Vagina (tissue), 2 donors: ENCODE results near the gene REN. TPM values are rescaled to one million over a fixed set of nuclear protein-coding genes. Genes with fewer than 3 reads are reported as not detected.

Experiments
- DNase-seq, 2 donors: peaks; one replicate each; pipeline ENCODE4 v3.0.0-alpha.2; 2017; ENCODE audit errors: extremely low spot score in 2 of 2
- H3K27ac ChIP-seq: fragments of 200-600 bp; sonication (generic); one replicate; pipeline ENCODE4 v1.5.1; 2019
- H3K27me3 ChIP-seq: fragments of 200-600 bp; sonication (generic); one replicate; pipeline ENCODE4 v1.5.1; 2019
- H3K36me3 ChIP-seq, 2 donors: fragments of 200-600 bp; sonication (generic); one replicate each; pipeline ENCODE4 v1.5.1; 2017 to 2019
- H3K4me1 ChIP-seq: fragments of 200-600 bp; sonication (generic); one replicate; pipeline ENCODE4 v1.5.1; 2019
- H3K4me3 ChIP-seq, 2 donors: fragments of 200-600 bp; sonication (generic); 1 replicate in 1 of 2; 2 replicates in 1 of 2; pipeline ENCODE4 v1.5.1; 2016 to 2019
- H3K9me3 ChIP-seq: fragments of 200-600 bp; sonication (generic); one replicate; pipeline ENCODE4 v1.5.1; 2019
- CTCF ChIP-seq, 3 experiments: fragments of 450-650 bp in 2 of 3; fragments of 200-600 bp in 1 of 3; sonication (generic) in 1 of 3; IDR thresholded peaks; one replicate each; pipeline ENCODE4 v1.5.1; 2017 to 2019; ENCODE audit warnings: antibody characterized with exemption in 3 of 3, mild to moderate bottlenecking in 2 of 3, moderate library complexity in 2 of 3
- POLR2A ChIP-seq, 2 donors: fragments of 450-650 bp; IDR thresholded peaks; one replicate each; pipeline ENCODE4 v1.6.1; 2017; ENCODE audit warnings: antibody characterized with exemption in 2 of 2, mild to moderate bottlenecking in 2 of 2, moderate library complexity in 2 of 2
- POLR2AphosphoS5 ChIP-seq, 2 donors: sonication (generic); formaldehyde crosslinking; IDR thresholded peaks; one replicate each; pipeline ENCODE4 v1.9.0; 2017; ENCODE audit warnings: antibody characterized with exemption in 2 of 2, mild to moderate bottlenecking in 2 of 2, low read depth in 1 of 2; ENCODE audit not compliant: insufficient read depth in 1 of 2
- intact Hi-C: fragments of 100-400 bp; cut with DNase I; formaldehyde crosslinking; loops from one replicate; pipeline ENCODE4 v1.15.1; 2023
- total RNA-seq: library from RNA; depleted of rRNA; stranded (reverse); fragments of >200 nt; gene quantifications from one replicate; pipeline ENCODE4 v1.2.3, GENCODE V29; 2016

REN gene
- total RNA-seq, 1 donor from 2014 or later, result not detected

GRCh38 chr1:204186597-204186996 lies 20.5 kb upstream of the REN start:
- Histone ChIP-seq H3K27me3 (no peaks in the 10 kb centered on the region), H3K4me1 (peaks cover 19% of the 10 kb centered on the region), H3K9me3 (no peaks in the 10 kb centered on the region), H3K27ac (no peak overlapping the region), H3K36me3 (no peaks in the 10 kb centered on the region), H3K4me3 (no peak overlapping the region)
- intact Hi-C loops, result no loop called here
- TF ChIP-seq CTCF (IDR thresholded peaks at IDR 0.05) (no peak), POLR2AphosphoS5 (IDR thresholded peaks at IDR 0.05; ENCODE audit: insufficient read depth in 1 of 2, low read depth in 1 of 2) (no peak), POLR2A (IDR thresholded peaks at IDR 0.05) (no peak)
- no peak for DNase-seq

- Histone ChIP-seq H3K36me3 (no peaks in the 10 kb centered on the region), H3K27me3 (no peaks in the 10 kb centered on the region), H3K27ac (no peak overlapping the region), H3K4me3 (no peak overlapping the region), H3K4me1 (no peaks in the 10 kb centered on the region), H3K9me3 (no peaks in the 10 kb centered on the region)
- intact Hi-C loops, result no loop called here
- DNase-seq, result no peak
- no peak for TF ChIP-seq POLR2AphosphoS5 (IDR thresholded peaks at IDR 0.05; ENCODE audit: insufficient read depth in 1 of 2, low read depth in 1 of 2)
- no peak for TF ChIP-seq CTCF (IDR thresholded peaks at IDR 0.05)
- TF ChIP-seq POLR2A (IDR thresholded peaks at IDR 0.05), result no peak
Observed at GRCh38 chr1:204181116-204181515, 15.0 kb upstream of the REN start.

- Histone ChIP-seq H3K36me3 (no peaks in the 10 kb centered on the region), H3K4me1 (no peaks in the 10 kb centered on the region), H3K9me3 (no peaks in the 10 kb centered on the region), H3K27me3 (no peaks in the 10 kb centered on the region), H3K4me3 (no peak overlapping the region), H3K27ac (no peak overlapping the region)
- no peak for TF ChIP-seq CTCF (IDR thresholded peaks at IDR 0.05)
- TF ChIP-seq POLR2AphosphoS5 (IDR thresholded peaks at IDR 0.05; ENCODE audit: insufficient read depth in 1 of 2, low read depth in 1 of 2), result no peak
- TF ChIP-seq POLR2A (IDR thresholded peaks at IDR 0.05), result no peak
- intact Hi-C loops, result no loop called here
- no peak for DNase-seq
Observed at GRCh38 chr1:204180133-204180532, 14.0 kb upstream of the REN start.

- H3K36me3 ChIP-seq, result no peaks in the 10 kb centered on the region
- no peaks in the 10 kb centered on the region for H3K27me3 ChIP-seq
- H3K4me3 ChIP-seq, result no peak overlapping the region
- no peaks in the 10 kb centered on the region for H3K4me1 ChIP-seq
- H3K9me3 ChIP-seq, result no peaks in the 10 kb centered on the region
- TF ChIP-seq POLR2AphosphoS5 (IDR thresholded peaks at IDR 0.05; ENCODE audit: insufficient read depth in 1 of 2, low read depth in 1 of 2) (no peak), POLR2A (IDR thresholded peaks at IDR 0.05) (no peak), CTCF (IDR thresholded peaks at IDR 0.05) (no peak)
- intact Hi-C loops, result no loop called here
- DNase-seq, result no peak
- no peak overlapping the region for H3K27ac ChIP-seq
Observed at GRCh38 chr1:204178487-204179281, 12.5 kb upstream of the REN start.

GRCh38 chr1:204177133-204177532 lies 11.0 kb upstream of the REN start:
- no peaks in the 10 kb centered on the region for H3K36me3 ChIP-seq
- no peaks in the 10 kb centered on the region for H3K27me3 ChIP-seq
- no peaks in the 10 kb centered on the region for H3K9me3 ChIP-seq
- no peak overlapping the region for H3K4me3 ChIP-seq
- H3K27ac ChIP-seq, result no peak overlapping the region
- TF ChIP-seq POLR2A (IDR thresholded peaks at IDR 0.05), result no peak
- no peak for TF ChIP-seq CTCF (IDR thresholded peaks at IDR 0.05)
- no peak for TF ChIP-seq POLR2AphosphoS5 (IDR thresholded peaks at IDR 0.05; ENCODE audit: insufficient read depth in 1 of 2, low read depth in 1 of 2)
- no peak for DNase-seq
- H3K4me1 ChIP-seq, result no peaks in the 10 kb centered on the region
- intact Hi-C loops, result no loop called here
